ENCODE results near the gene THAP11.

GRCh38 chr16:67885976-67886375 is 43.9 kb downstream of the THAP11 start:
- TF ChIP-seq EP300 (IDR thresholded peaks at IDR 0.05; ENCODE audit: low read depth) = no peak
- TF ChIP-seq CTCF (IDR thresholded peaks at IDR 0.05) = no peak
- no peak for TF ChIP-seq POLR2A (IDR thresholded peaks at IDR 0.05)
- no peak for TF ChIP-seq POLR2AphosphoS5 (IDR thresholded peaks at IDR 0.05)

Data from transverse colon (tissue), 4 donors.